Naive thymus-derived CD4-positive, alpha-beta T cell (primary cell): ENCODE measurements around the gene STAC3. TPM values are rescaled to one million over a fixed set of nuclear protein-coding genes. Genes with fewer than 3 reads are reported as not detected.
"Not testable (repeated sequence)": the region's sequence is repeated elsewhere in the genome, so short reads cannot be mapped to it uniquely, and the experiment has no call there.

Experiments
- ATAC-seq: fragments of 150-1000 bp; cut with Tn5 transposase; 2 replicates; pipeline ENCODE4 v1.10.0; 2021; ENCODE audit warnings: mild to moderate bottlenecking, moderate library complexity
- CTCF ChIA-PET: fragments of 350-600 bp; sonication (Branson Sonifier 250); formaldehyde crosslinking; loops from one replicate; lab custom pipeline; 2021; ENCODE audit warnings: antibody characterized with exemption; lab: Charles Lee
- POLR2A ChIA-PET: fragments of 350-600 bp; sonication (Branson Sonifier 250); formaldehyde crosslinking; loops from one replicate; lab custom pipeline; 2021; ENCODE audit warnings: antibody characterized with exemption, inconsistent platforms; lab: Charles Lee
- DNase-seq, 9 donors: peaks; one replicate each; pipeline versions ENCODE4 v3.0.0 to v3.0.0-alpha.2; 2020 to 2022; ENCODE audit warnings: mixed read lengths in 1 of 9
- H3K27ac ChIP-seq: one replicate; pipeline ENCODE4 v1.7.0; 2013; ENCODE audit warnings: mild to moderate bottlenecking, low read depth, low read length, moderate library complexity
- H3K27me3 ChIP-seq, 2 donors: one replicate each; pipeline ENCODE4 v1.7.0; 2013; ENCODE audit warnings: low read length in 2 of 2, mild to moderate bottlenecking in 2 of 2, moderate library complexity in 2 of 2; ENCODE audit not compliant: control insufficient read depth in 2 of 2, insufficient read depth in 2 of 2
- H3K36me3 ChIP-seq, 3 experiments: 1 replicate in 2 of 3; 2 replicates in 1 of 3; pipeline ENCODE4 v1.7.0; 2013; ENCODE audit warnings: low read length in 3 of 3, mild to moderate bottlenecking in 3 of 3, moderate library complexity in 1 of 3; ENCODE audit not compliant: insufficient read depth in 3 of 3, control insufficient read depth in 2 of 3
- H3K4me1 ChIP-seq, 2 donors: one replicate each; pipeline ENCODE4 v1.7.0; 2013; ENCODE audit warnings: low read length in 2 of 2, mild to moderate bottlenecking in 2 of 2, moderate library complexity in 1 of 2; ENCODE audit not compliant: control insufficient read depth in 2 of 2, insufficient read depth in 2 of 2
- H3K4me3 ChIP-seq: 2 replicates; pipeline ENCODE4 v1.7.0; 2013; ENCODE audit warnings: mild to moderate bottlenecking, low read length
- H3K9me3 ChIP-seq, 3 experiments: 1 replicate in 2 of 3; 2 replicates in 1 of 3; pipeline ENCODE4 v1.7.0; 2013; ENCODE audit warnings: low read length in 3 of 3; ENCODE audit not compliant: control insufficient read depth in 2 of 3
- H3K27ac Mint-ChIP-seq, 9 donors: one replicate each; pipeline ENCODE4 v1.8.0; 2020 to 2022; ENCODE audit warnings: mixed read lengths in 9 of 9, mild to moderate bottlenecking in 8 of 9, moderate library complexity in 5 of 9, inconsistent platforms in 2 of 9
- H3K27me3 Mint-ChIP-seq, 5 donors: one replicate each; pipeline ENCODE4 v1.8.0; 2021 to 2022; ENCODE audit warnings: mixed read lengths in 5 of 5, mild to moderate bottlenecking in 1 of 5
- H3K36me3 Mint-ChIP-seq, 5 donors: one replicate each; pipeline ENCODE4 v1.8.0; 2020 to 2022; ENCODE audit warnings: mixed read lengths in 5 of 5, mild to moderate bottlenecking in 3 of 5, inconsistent platforms in 1 of 5
- H3K4me1 Mint-ChIP-seq, 7 donors: one replicate each; pipeline ENCODE4 v1.8.0; 2020 to 2022; ENCODE audit warnings: mixed read lengths in 7 of 7, mild to moderate bottlenecking in 3 of 7, inconsistent platforms in 1 of 7
- H3K4me3 Mint-ChIP-seq, 10 donors: one replicate each; pipeline ENCODE4 v1.8.0; 2020 to 2022; ENCODE audit warnings: mild to moderate bottlenecking in 10 of 10, mixed read lengths in 10 of 10, moderate library complexity in 6 of 10, inconsistent platforms in 2 of 10
- H3K9me3 Mint-ChIP-seq, 11 donors: one replicate each; pipeline ENCODE4 v1.8.0; 2020 to 2022; ENCODE audit warnings: mixed read lengths in 11 of 11, mild to moderate bottlenecking in 4 of 11, inconsistent platforms in 1 of 11, moderate library complexity in 1 of 11
- intact Hi-C, 2 donors: fragments of 100-400 bp; cut with micrococcal nuclease; formaldehyde crosslinking; loops; one replicate each; pipeline ENCODE4 v1.15.1; 2023
- polyA plus RNA-seq, 2 donors: library from polyadenylated mRNA; unstranded; fragments of 300-500 nt; fragmentation: Illumina TruSeq; gene quantifications; one replicate each; pipeline ENCODE4 v1.2.3, GENCODE V29; 2021
- total RNA-seq, 6 experiments: library from RNA in 5 of 6; stranded (reverse) in 5 of 6; gene quantifications; 1 replicate in 5 of 6; 2 replicates in 1 of 6; pipeline ENCODE4 v1.2.3 and lab custom pipeline; 2021 to 2026

The STAC3 gene
- total and polyA plus RNA-seq, 7 experiments from 2014 or later: 2.5 to 7.3 (median 5.6) TPM; not detected in 2

DNA sequence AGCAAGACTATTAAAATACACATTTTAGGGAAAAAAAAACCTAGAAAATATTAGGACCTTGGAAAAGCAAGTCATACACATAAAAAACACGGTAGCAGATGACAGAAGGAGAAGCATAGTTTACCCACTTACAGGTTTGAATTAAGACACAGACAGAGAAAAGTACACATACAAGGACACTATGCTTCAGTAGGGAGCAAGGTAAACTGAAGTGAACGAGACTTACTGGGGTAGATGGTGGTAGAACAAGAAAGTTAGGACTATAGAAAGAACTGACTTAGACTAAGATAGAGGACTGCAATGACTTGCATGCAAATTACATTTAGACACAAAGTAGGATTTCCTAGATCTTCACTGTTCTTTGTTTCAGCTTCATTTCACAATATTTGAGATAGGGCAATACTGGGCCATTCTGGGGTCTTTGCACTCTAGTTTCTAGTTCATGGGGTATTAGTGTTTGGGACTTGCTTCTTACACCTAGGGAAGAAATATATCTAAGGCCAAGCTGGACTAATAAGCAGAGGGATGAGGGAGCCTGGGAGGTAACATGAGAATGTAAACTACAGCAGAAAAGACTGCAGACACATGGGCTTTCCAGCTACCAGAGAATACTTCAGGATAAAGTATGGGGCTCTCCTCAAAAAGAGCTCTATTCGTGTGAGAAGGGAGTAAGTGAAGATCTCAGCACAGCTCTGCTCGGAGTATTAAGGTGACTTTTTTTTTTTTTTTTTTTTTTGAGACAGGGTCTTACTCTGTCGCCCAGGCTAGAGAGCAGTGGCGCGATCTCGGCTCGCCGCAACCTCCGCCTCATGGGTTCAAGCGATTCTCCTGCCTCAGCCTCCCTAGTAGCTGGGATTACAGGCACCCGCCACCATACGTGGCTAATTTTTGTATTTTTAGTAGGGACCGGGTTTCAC lies 27.7 kb upstream of the STAC3 start:
- ATAC-seq: no peak
- H3K27me3 ChIP-seq: no peaks in the 10 kb centered on the region
- no peak overlapping the region for H3K27ac ChIP-seq
- DNase-seq: no peak
- CTCF ChIA-PET: no interaction called here
- H3K4me1 ChIP-seq: peaks cover 10 to 15% of the 10 kb centered on the region in 2 donors
- Mint-ChIP-seq H3K27ac (peak overlapping the region in 6 of 9 donors; percentile 1 to 69 (median 30)), H3K4me3 (no peak overlapping the region), H3K4me1 (peaks cover 12 to 30% (median 23%) of the 10 kb centered on the region in 7 donors), H3K9me3 (peaks cover 0 to 2% (median 0%) of the 10 kb centered on the region in 11 donors), H3K27me3 (no peaks in the 10 kb centered on the region), H3K36me3 (peaks cover 3 to 68% (median 45%) of the 10 kb centered on the region in 5 donors)
- H3K36me3 ChIP-seq: peaks cover 9 to 47% (median 13%) of the 10 kb centered on the region in 3 experiments
- intact Hi-C loops: no loop called here
- H3K9me3 ChIP-seq: no peaks in the 10 kb centered on the region
- no peak overlapping the region for H3K4me3 ChIP-seq
- POLR2A ChIA-PET: no interaction called here

DNA sequence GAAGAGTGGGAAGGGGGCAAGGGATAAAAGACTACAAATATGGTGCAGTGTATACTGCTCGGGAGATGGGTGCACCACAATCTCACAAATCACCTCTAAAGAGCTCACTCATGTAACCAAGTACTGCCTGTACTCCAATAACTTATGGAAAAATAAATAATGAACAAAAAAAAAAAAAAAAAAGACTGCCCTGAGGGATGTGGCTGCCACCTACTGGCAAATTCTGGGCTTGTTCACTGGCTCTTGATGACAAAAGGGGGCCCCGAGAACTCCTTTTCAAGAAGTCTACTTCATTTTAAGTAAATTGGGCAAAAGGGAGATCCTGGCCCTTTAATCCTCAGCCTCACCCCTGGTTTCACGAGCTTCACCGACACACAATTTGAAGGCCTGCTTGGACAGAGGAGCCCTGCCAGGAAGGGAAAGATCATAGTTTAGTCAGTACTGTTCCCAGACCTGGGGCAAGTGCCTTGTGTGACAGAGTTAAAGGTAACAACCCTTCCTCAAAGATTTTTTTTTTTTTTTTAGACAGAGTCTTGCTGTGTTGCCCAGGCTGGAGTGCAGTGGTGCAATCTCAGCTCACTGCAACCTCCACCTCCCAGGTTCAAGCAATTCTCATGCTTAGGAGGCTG lies 26.1 kb upstream of the STAC3 start:
- DNase-seq: no peak
- H3K27ac Mint-ChIP-seq: peak overlapping the region in 1 of 9 donors; percentile 37
- intact Hi-C loops: no loop called here

DNA sequence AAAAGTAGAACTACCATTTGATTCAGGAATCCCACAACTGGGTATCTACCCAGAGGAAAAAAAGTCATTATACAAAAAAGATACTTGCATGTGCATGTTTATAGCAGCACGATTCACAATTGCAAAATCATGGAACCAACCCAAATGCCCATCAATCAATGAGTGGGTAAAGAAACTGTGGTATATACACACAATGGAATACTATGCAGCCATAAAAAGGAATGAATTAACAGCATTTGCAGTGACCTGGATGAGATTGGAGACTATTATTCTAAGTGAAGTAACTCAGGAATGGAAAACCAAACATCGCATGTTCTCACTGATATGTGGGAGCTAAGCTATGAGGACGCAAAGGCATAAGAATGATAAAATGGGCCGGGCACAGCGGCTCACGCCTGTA lies 25.2 kb upstream of the STAC3 start:
- ATAC-seq, DNase-seq, H3K4me3 Mint-ChIP-seq, H3K27me3 Mint-ChIP-seq, H3K27ac ChIP-seq, H3K9me3 ChIP-seq, H3K27ac Mint-ChIP-seq, H3K27me3 ChIP-seq, POLR2A ChIA-PET, H3K9me3 Mint-ChIP-seq, H3K4me3 ChIP-seq, intact Hi-C loops: not testable (repeated sequence)
- peaks cover 9 to 51% (median 20%) of the 10 kb centered on the region in 3 experiments for H3K36me3 ChIP-seq
- H3K4me1 ChIP-seq: peaks cover 10 to 15% of the 10 kb centered on the region in 2 donors
- H3K4me1 Mint-ChIP-seq: peaks cover 10 to 24% (median 20%) of the 10 kb centered on the region in 7 donors
- CTCF ChIA-PET: interaction anchor here (2.0 kb wide), 1 partner anchor 10 kb away, joined by 4 read pairs; no protein-coding TSS in a partner anchor
- peaks cover 4 to 69% (median 39%) of the 10 kb centered on the region in 5 donors for H3K36me3 Mint-ChIP-seq

More for the DNA sequence above, 26.1 kb upstream of the STAC3 start:
- Histone ChIP-seq H3K27ac (no peak overlapping the region), H3K36me3 (peaks cover 6 to 46% (median 20%) of the 10 kb centered on the region in 3 experiments), H3K9me3 (no peaks in the 10 kb centered on the region), H3K4me3 (no peak overlapping the region), H3K27me3 (no peaks in the 10 kb centered on the region), H3K4me1 (peaks cover 10 to 15% of the 10 kb centered on the region in 2 donors)
- ChIA-PET POLR2A (interaction anchor here (0.5 kb wide), 1 partner anchor 12 kb away, joined by 6 read pairs; no protein-coding TSS in a partner anchor), CTCF (interaction anchor here (0.8 to 2.0 kb wide), 2 partner anchors 11 to 17 kb away, joined by 3 to 4 read pairs; no protein-coding TSS in a partner anchor)
- Mint-ChIP-seq H3K27me3 (no peaks in the 10 kb centered on the region), H3K4me3 (no peak overlapping the region), H3K36me3 (peaks cover 7 to 71% (median 40%) of the 10 kb centered on the region in 5 donors), H3K9me3 (peaks cover 0 to 2% (median 0%) of the 10 kb centered on the region in 11 donors), H3K4me1 (peaks cover 12 to 30% (median 23%) of the 10 kb centered on the region in 7 donors)
- no peak for ATAC-seq

DNA sequence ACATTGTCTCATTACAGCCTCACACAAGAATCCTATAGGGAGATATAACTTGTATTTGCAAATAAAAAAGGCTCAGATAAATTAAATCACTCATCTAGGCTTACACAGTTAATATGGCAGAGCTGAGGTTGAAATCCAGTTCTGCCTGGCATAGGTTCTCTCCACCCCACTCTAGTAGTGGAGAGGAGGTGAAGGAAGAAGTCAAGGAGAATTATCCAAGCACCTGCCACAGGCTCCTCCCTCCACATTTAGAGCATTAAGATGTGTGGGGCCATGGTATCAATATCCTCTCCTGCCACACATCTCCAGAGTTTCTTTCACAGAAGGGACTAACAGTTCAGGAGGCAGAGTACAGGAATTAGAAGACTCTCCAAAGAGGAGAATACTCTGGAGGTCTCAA lies 22.5 kb upstream of the STAC3 start:
- H3K4me1 ChIP-seq: no peaks in the 10 kb centered on the region
- peaks cover 0 to 4% (median 3%) of the 10 kb centered on the region in 7 donors for H3K4me1 Mint-ChIP-seq
- H3K36me3 Mint-ChIP-seq: peaks cover 9 to 63% (median 37%) of the 10 kb centered on the region in 5 donors
- no peak overlapping the region for H3K4me3 ChIP-seq
- POLR2A ChIA-PET: no interaction called here
- H3K9me3 ChIP-seq: no peaks in the 10 kb centered on the region
- peaks cover 17 to 63% (median 19%) of the 10 kb centered on the region in 3 experiments for H3K36me3 ChIP-seq
- DNase-seq (no peak), ATAC-seq (no peak)
- peaks cover 0 to 2% (median 0%) of the 10 kb centered on the region in 11 donors for H3K9me3 Mint-ChIP-seq
- CTCF ChIA-PET: interaction anchor here (1.9 kb wide), 1 partner anchor 31 kb away, joined by 7 read pairs; no protein-coding TSS in a partner anchor
- H3K27ac Mint-ChIP-seq: peak overlapping the region in 3 of 9 donors; percentile 5 to 32 (median 18)
- intact Hi-C loops: no loop called here
- no peak overlapping the region for H3K4me3 Mint-ChIP-seq
- H3K27me3 ChIP-seq: no peaks in the 10 kb centered on the region
- no peak overlapping the region for H3K27ac ChIP-seq
- H3K27me3 Mint-ChIP-seq: no peaks in the 10 kb centered on the region

DNA sequence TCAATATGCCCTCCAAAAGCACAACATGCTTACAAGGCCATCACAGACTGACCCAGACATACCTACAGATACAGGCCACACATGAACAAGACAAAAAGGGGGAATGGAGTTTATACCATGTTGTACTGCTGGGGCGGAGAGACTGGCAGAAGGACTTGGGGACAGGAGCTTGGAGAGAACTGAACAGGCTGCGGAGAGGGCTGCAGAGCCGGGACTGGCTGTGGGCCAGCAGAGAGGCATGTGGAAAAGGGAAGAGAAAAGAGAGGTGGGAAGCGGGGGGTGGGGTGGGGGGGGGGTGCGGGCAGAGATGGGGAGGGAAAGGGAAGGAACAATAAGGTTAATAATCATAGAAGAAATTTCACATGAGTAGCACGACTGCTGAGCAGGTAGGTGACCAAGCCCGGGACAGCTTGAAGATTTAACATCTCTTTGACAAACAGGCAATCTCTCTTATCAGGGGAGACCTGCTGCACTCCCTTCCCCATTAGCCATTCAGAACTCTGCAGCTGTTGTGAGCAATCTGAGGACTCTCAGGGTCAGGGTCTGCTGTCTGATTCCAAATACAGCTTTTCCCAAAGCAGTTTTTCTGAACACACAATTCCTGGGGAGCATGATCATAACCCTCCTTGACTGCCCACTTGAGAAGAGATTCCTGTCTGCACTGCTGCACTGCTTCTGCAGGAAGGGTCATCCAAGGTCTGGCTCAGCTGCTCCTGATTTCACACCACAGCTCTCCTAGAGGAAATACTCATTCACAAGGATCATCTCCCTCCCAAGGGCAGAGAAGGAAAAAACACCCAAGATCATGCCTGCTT lies 21.6 kb upstream of the STAC3 start:
- DNase-seq (no peak), ATAC-seq (no peak)
- no peaks in the 10 kb centered on the region for H3K27me3 ChIP-seq
- H3K4me3 ChIP-seq: no peak overlapping the region
- Mint-ChIP-seq H3K4me1 (peaks cover 0 to 4% (median 2%) of the 10 kb centered on the region in 7 donors), H3K4me3 (no peak overlapping the region), H3K36me3 (peaks cover 9 to 60% (median 27%) of the 10 kb centered on the region in 5 donors), H3K27ac (peak overlapping the region in 3 of 9 donors; percentile 17 to 55 (median 18)), H3K9me3 (peaks cover 0 to 2% (median 0%) of the 10 kb centered on the region in 11 donors), H3K27me3 (no peaks in the 10 kb centered on the region)
- H3K4me1 ChIP-seq: no peaks in the 10 kb centered on the region
- no peak overlapping the region for H3K27ac ChIP-seq
- ChIA-PET POLR2A (no interaction called here), CTCF (interaction anchor here (1.9 kb wide), 1 partner anchor 30 kb away, joined by 7 read pairs; no protein-coding TSS in a partner anchor)
- intact Hi-C loops: no loop called here
- peaks cover 19 to 63% (median 24%) of the 10 kb centered on the region in 3 experiments for H3K36me3 ChIP-seq
- no peaks in the 10 kb centered on the region for H3K9me3 ChIP-seq
